ENCODE data around the gene TUB. TPM values are rescaled to one million over a fixed set of nuclear protein-coding genes. Genes with fewer than 3 reads are reported as not detected.

Gene TUB
- total and polyA plus RNA-seq, 3 experiments from 2014 or later = 0.11 to 0.24 TPM; not detected in 1

Other genes starting within 250 kb of the TUB start
- gene OR10A6, start 149.9 kb upstream of the TUB start, total RNA-seq = not detected
- gene OR10A6, start 149.9 kb upstream of the TUB start, polyA plus RNA-seq = not detected
- gene OR10A3, start 139.5 kb upstream of the TUB start, total RNA-seq = not detected
- not detected for gene OR10A3, start 139.5 kb upstream of the TUB start, polyA plus RNA-seq
- not detected for gene NLRP10, start 115.8 kb upstream of the TUB start, total RNA-seq
- gene NLRP10, start 115.8 kb upstream of the TUB start, polyA plus RNA-seq = not detected
- gene EIF3F, start 93.9 kb upstream of the TUB start, total RNA-seq = 100 to 1,000 TPM; 294 to 306 TPM
- 359 TPM for gene EIF3F, start 93.9 kb upstream of the TUB start, polyA plus RNA-seq
- gene RIC3, start 87.8 kb downstream of the TUB start, total RNA-seq = 10 to 100 TPM in 1 of 2 experiments, 1 to 10 TPM in 1; 9.4 to 11.8 TPM
- gene RIC3, start 87.8 kb downstream of the TUB start, polyA plus RNA-seq = 1.5 TPM
- gene LMO1, start 182.7 kb downstream of the TUB start, total RNA-seq = not detected
- gene LMO1, start 182.7 kb downstream of the TUB start, polyA plus RNA-seq = 0.29 TPM

All from CD8-positive, alpha-beta memory T cell (primary cell).